K562 (cell line): ENCODE measurements around the gene SCN8A.

ENCODE experiments used
- BACH1 ChIP-seq: fragments of 200-800 bp; sonication (Bioruptor generic); IDR thresholded peaks from 2 replicates; pipeline ENCODE4 v1.6.1; 2016; ENCODE audit warnings: missing genetic modification characterization, missing compliant biosample characterization
- FOXM1 ChIP-seq, 2 experiments: fragments of 450-650 bp in 1 of 2; sonication (generic) in 1 of 2; formaldehyde crosslinking in 1 of 2; IDR thresholded peaks; 2 replicates each; pipeline versions ENCODE4 v1.6.1 to v1.9.0; 2017 to 2022; ENCODE audit warnings: low read depth in 2 of 2, mild to moderate bottlenecking in 2 of 2, missing genetic modification reagents in 1 of 2, moderate library complexity in 1 of 2
- GATA2 ChIP-seq: sonication (generic); formaldehyde crosslinking; IDR thresholded peaks from 2 replicates; pipeline ENCODE4 v1.4.0; 2020; ENCODE audit warnings: mild to moderate bottlenecking, missing genetic modification reagents
- NRF1 ChIP-seq, 2 experiments: fragments of 450-650 bp; IDR thresholded peaks in 1 of 2; conservative IDR thresholded peaks in 1 of 2; 2 replicates each; pipeline ENCODE4 v1.6.1; 2014; ENCODE audit warnings: mild to moderate bottlenecking in 2 of 2
- TFE3 ChIP-seq: fragments of 450-650 bp; formaldehyde crosslinking; IDR thresholded peaks from 2 replicates; pipeline ENCODE4 v1.4.0; 2020; ENCODE audit warnings: mild to moderate bottlenecking, mixed read lengths

- TF ChIP-seq NRF1 (conservative IDR thresholded peaks at IDR 0.05 in 1 of 2, IDR thresholded peaks at IDR 0.05 in 1 of 2), result no peak
- no peak for TF ChIP-seq TFE3 (CRISPR knock-in tag)
- no peak for TF ChIP-seq GATA2 (CRISPR knock-in tag)
- TF ChIP-seq BACH1 (tag), result no peak
- no peak for TF ChIP-seq FOXM1 (IDR thresholded peaks at IDR 0.05; ENCODE audit: low read depth)
- TF ChIP-seq FOXM1 (CRISPR knock-in tag; IDR thresholded peaks at IDR 0.05; ENCODE audit: low read depth), result no peak
Measured at GRCh38 chr12:51661199-51661598, 70.2 kb downstream of the SCN8A start.
